ENCODE measurements around the gene MRPS10. TPM values are rescaled to one million over a fixed set of nuclear protein-coding genes. Genes with fewer than 3 reads are reported as not detected.

Gene MRPS10
- total and polyA plus RNA-seq, 10 of the 15 experiments (the other 5 are each of a cell fraction or from before 2014, with no cell fraction given) = 28.5 to 83.3 (median 52.8) TPM

- WGBS (ENCODE audit: insufficient coverage, insufficient replicate concordance, low lambda C conversion rate, missing lambda C conversion rate) = 77% methylated on average over 5 of the region's 5 CpGs
- in situ Hi-C loops (cut with MboI) = no loop called here
- Histone ChIP-seq H3K9me3 (replicated peaks; ENCODE audit: control insufficient read depth, insufficient read depth, low read length) (no peaks in the 10 kb centered on the region), H3K27me3 (replicated peaks in 1 of 2; ENCODE audit: control insufficient read depth in 2 of 2, insufficient read depth in 2 of 2, low read length in 1 of 2) (no peaks in the 10 kb centered on the region), H3K4me1 (ENCODE audit: control insufficient read depth, insufficient read depth, low read length) (no peaks in the 10 kb centered on the region; the same call in 1 of the 2 replicates), H3K36me3 (ENCODE audit: control insufficient read depth in 2 of 2, insufficient read depth in 2 of 2, low read length in 1 of 2) (no peaks in the 10 kb centered on the region), H3K4me3 (no peak overlapping the region), H3K9ac (ENCODE audit: control insufficient read depth, insufficient read depth, low read length) (no peak overlapping the region), H3K79me2 (ENCODE audit: control insufficient read depth, insufficient read depth, low read length) (no peaks in the 10 kb centered on the region), H2AFZ (ENCODE audit: control insufficient read depth, low read depth, low read length) (no peak overlapping the region), H4K20me1 (ENCODE audit: control insufficient read depth, insufficient read depth) (no peaks in the 10 kb centered on the region), H3K4me2 (ENCODE audit: control insufficient read depth, insufficient read depth) (no peak overlapping the region), H3K27ac (ENCODE audit: control insufficient read depth, insufficient read depth) (no peak overlapping the region)
- intact Hi-C loops (cut with micrococcal nuclease; ENCODE audit: unreplicated experiment) = no loop called here
- ChIA-PET SMC1A (ENCODE audit: uncharacterized antibody, unreplicated experiment) (no interaction called here), POLR2A (interaction anchor here (0.7 kb wide), 1 partner anchor 60 kb away, joined by 4 read pairs; no protein-coding TSS in a partner anchor), CTCF (interaction anchor here (0.6 to 2.2 kb wide), 2 partner anchors 12 to 24 kb away, joined by 3 to 7 read pairs; no protein-coding TSS in a partner anchor), RAD21 (ENCODE audit: unreplicated experiment) (no interaction called here)
- FAIRE-seq (no peak), DNase-seq (ENCODE audit: low read depth, low spot score) (no peak), ATAC-seq (no peak)
- BruUV-seq (replicated peaks) = no TSS peak
- TF ChIP-seq KAT2A (conservative IDR thresholded peaks at IDR 0.05; ENCODE audit: control insufficient read depth, low read depth, low read length) (no peak), ATF2 (IDR thresholded peaks at IDR 0.05; ENCODE audit: low read length) (no peak), STAT3 (IDR thresholded peaks at IDR 0.05; ENCODE audit: low read depth, low read length) (no peak), PRDM15 (CRISPR knock-in tag; IDR thresholded peaks at IDR 0.05) (no peak), BCL3 (IDR thresholded peaks at IDR 0.05; ENCODE audit: borderline replicate concordance, insufficient read depth, low read depth, low read length, poor library complexity, severe bottlenecking) (no peak), TAF1 (IDR thresholded peaks at IDR 0.05; ENCODE audit: borderline replicate concordance, low read depth, low read length) (no peak), CTCF (IDR thresholded peaks at IDR 0.05 in 2 of 3, conservative IDR thresholded peaks at IDR 0.05 in 1 of 3; ENCODE audit: control insufficient read depth in 2 of 3, extremely low read depth in 1 of 3, insufficient read depth in 1 of 3, low read depth in 3 of 3, low read length in 3 of 3) (no peak), ZNF217 (IDR thresholded peaks at IDR 0.05) (no peak), NR2C2 (IDR thresholded peaks at IDR 0.05; ENCODE audit: borderline replicate concordance, control insufficient read depth, insufficient read length, low read depth) (no peak), TCF3 (IDR thresholded peaks at IDR 0.05; ENCODE audit: borderline replicate concordance, insufficient read depth, low read depth, low read length) (no peak), E2F8 (IDR thresholded peaks at IDR 0.05; ENCODE audit: low read depth, partially characterized antibody) (no peak)
Measured at GRCh38 chr6:42190554-42191183, 27.0 kb downstream of the MRPS10 start.

All from GM12878 (cell line).